Urinary bladder (tissue), 4 donors: Measurements from ENCODE around the gene KIF16B. TPM values are rescaled to one million over a fixed set of nuclear protein-coding genes. Genes with fewer than 3 reads are reported as not detected.

Source experiments
- DNase-seq: peaks from one replicate; pipeline ENCODE4 v3.0.0-alpha.2; 2015; ENCODE audit errors: extremely low spot score
- H3K27ac ChIP-seq: one replicate; pipeline ENCODE4 v1.5.1; 2013; ENCODE audit warnings: low read depth, mild to moderate bottlenecking, moderate library complexity
- H3K36me3 ChIP-seq: one replicate; pipeline ENCODE4 v1.6.1; 2013; ENCODE audit warnings: mild to moderate bottlenecking, moderate library complexity; ENCODE audit not compliant: insufficient read depth
- H3K4me1 ChIP-seq: one replicate; pipeline ENCODE4 v1.6.1; 2013; ENCODE audit warnings: mild to moderate bottlenecking, moderate library complexity; ENCODE audit not compliant: insufficient read depth
- H3K4me3 ChIP-seq: one replicate; pipeline ENCODE4 v1.5.1; 2013; ENCODE audit warnings: low read depth, low read length
- WGBS: extraction: QIAGEN DNeasy Blood & Tissue Kit; methylation state at CpG from one replicate; pipeline ENCODE4 v1.1.7; 2013; 5-methylcytosine and 5-hydroxymethylcytosine counted together
- polyA plus RNA-seq: library from polyadenylated mRNA; stranded (reverse); fragments of 200-250 nt; gene quantifications from one replicate; pipeline ENCODE4 v1.2.3, GENCODE V29; 2013
- total RNA-seq: library from RNA; depleted of rRNA; stranded (reverse); fragments of >200 nt; gene quantifications from one replicate; pipeline ENCODE4 v1.2.3, GENCODE V29; 2014
- donor health status: healthy with polysubstance abuse.
- donor health status: healthy.

KIF16B gene
- total and polyA plus RNA-seq, 2 donors, result 9.8 to 23.6 TPM

GRCh38 chr20:16313917-16314316 lies 259.3 kb downstream of the KIF16B start:
- no peak overlapping the region for H3K27ac ChIP-seq
- no peaks in the 10 kb centered on the region for H3K36me3 ChIP-seq
- 70% methylated on average over 4 of the region's 4 CpGs for WGBS
- no peak for DNase-seq
- H3K4me3 ChIP-seq, result no peak overlapping the region
- H3K4me1 ChIP-seq, result no peaks in the 10 kb centered on the region

DNA sequence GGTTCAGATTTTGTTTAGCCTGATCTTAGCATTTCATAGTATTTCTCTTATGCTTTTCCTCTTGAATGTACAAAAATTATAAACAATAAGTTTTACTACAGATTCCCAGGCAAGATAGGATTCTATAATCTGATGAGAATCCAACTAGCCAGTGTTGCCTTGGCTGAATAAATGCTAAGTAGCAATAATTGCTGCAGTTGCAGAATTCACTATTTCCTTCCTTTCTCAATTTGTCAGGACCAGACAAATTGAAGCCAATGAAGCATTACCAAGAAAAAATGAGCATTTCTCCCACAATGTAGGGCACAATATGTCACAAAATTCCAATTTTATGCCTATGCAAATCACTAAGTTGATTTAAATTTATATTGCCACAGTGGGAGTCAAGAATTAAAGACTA lies 260.2 kb downstream of the KIF16B start:
- no peak for DNase-seq
- Histone ChIP-seq H3K36me3 (no peaks in the 10 kb centered on the region), H3K4me3 (no peak overlapping the region), H3K4me1 (no peaks in the 10 kb centered on the region), H3K27ac (no peak overlapping the region)

- 72% methylated on average over 1 of the region's 1 CpG for WGBS
These were observed 261.5 kb downstream of the KIF16B start for GRCh38 chr20:16311756-16312155.

DNA sequence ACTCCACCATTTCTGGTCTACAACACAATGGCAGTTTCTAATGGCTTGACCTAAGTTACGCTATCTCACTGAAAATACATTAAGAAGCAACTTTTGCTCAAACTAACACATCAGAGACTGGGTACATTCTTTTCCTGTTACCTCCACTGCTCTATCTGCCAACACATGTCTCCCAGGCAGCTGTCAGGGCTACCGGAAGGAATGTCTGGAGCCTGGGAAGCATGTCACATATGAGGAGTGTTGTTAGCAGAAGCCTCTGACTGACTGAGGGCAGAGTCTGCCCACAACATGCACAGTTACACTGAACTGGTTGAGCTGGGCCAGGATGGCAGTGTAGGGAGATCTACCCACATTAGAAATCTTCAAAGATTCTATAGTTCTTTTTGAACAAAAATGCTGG lies 264.5 kb downstream of the KIF16B start:
- 87% methylated on average over 2 of the region's 2 CpGs for WGBS
- Histone ChIP-seq H3K27ac (no peak overlapping the region), H3K4me1 (no peaks in the 10 kb centered on the region), H3K4me3 (no peak overlapping the region), H3K36me3 (no peaks in the 10 kb centered on the region)
- DNase-seq, result no peak

More at GRCh38 chr20:16311756-16312155, 261.5 kb downstream of the KIF16B start:
- DNase-seq, result no peak
- H3K4me3 ChIP-seq, result no peak overlapping the region
- no peaks in the 10 kb centered on the region for H3K4me1 ChIP-seq
- H3K36me3 ChIP-seq, result no peaks in the 10 kb centered on the region
- H3K27ac ChIP-seq, result no peak overlapping the region

DNA sequence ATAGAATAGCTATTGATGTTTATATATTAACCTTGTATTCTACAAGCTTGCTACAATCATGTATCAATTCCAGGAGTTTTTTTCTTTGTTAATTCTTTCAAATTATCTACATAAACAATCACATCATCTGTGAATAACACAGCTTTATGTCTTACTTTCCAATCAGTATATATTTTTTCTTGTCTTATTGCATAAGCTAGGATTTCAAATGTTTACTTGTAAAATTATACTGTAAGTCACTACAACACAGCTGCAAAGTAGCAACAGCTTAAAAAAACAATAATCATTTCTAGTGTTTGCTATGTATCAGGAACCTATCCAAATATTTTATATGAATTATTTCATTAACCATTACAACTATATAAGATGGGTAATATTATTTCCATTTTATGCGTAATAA lies 270.4 kb downstream of the KIF16B start:
- no peak for DNase-seq
- H3K4me3 ChIP-seq, result no peak overlapping the region
- H3K36me3 ChIP-seq, result no peaks in the 10 kb centered on the region
- no peak overlapping the region for H3K27ac ChIP-seq
- 0% methylated on average over 1 of the region's 1 CpG for WGBS
- no peaks in the 10 kb centered on the region for H3K4me1 ChIP-seq

DNA sequence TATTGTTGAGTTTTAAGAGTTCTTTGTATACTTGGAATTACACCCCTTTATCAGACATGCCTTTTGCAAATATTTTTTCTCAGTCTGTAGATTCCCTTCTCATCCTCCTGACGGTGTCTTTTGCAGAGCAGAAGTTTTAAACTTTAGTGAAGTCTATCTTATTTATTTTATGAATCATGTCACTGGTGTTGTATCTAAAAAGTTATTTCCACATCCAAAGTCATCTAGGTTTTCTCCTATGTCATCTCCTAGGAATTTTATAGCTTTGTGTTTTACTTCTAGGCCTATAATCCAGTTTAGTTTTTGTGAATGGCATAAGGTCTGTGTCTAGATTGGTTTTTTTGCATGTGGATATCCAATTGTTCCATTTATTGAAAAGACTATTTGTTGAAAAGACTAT lies 271.3 kb downstream of the KIF16B start:
- no peak for DNase-seq
- Histone ChIP-seq H3K36me3 (no peaks in the 10 kb centered on the region), H3K27ac (no peak overlapping the region), H3K4me1 (no peaks in the 10 kb centered on the region), H3K4me3 (no peak overlapping the region)
- WGBS, result 44% methylated on average over 1 of the region's 1 CpG

DNA sequence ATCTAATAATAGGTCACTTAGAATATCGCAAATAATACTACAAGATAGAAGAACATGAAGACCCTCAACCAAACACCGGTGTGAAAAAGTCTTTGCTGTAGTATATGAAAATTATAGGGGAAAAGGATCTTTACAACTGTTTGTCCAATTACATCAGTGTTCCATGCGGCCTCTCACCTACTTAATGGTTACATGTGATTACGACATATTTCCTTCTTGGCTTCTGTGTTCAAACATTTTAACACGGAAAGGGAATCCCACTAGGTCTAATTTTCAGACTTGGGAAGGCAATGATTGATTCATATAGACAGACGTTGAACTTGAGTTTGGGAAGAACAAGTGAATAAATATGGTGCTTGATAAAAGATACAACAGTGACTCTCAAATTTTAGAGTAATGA lies 273.4 kb downstream of the KIF16B start:
- H3K27ac ChIP-seq, result no peak overlapping the region
- H3K36me3 ChIP-seq, result no peaks in the 10 kb centered on the region
- no peaks in the 10 kb centered on the region for H3K4me1 ChIP-seq
- H3K4me3 ChIP-seq, result no peak overlapping the region
- no peak for DNase-seq
- 93% methylated on average over 6 of the region's 6 CpGs for WGBS

- Histone ChIP-seq H3K27ac (no peak overlapping the region), H3K4me3 (no peak overlapping the region), H3K4me1 (no peaks in the 10 kb centered on the region), H3K36me3 (no peaks in the 10 kb centered on the region)
- WGBS, result 82% methylated on average over 3 of the region's 3 CpGs
- no peak for DNase-seq
These were observed 276.3 kb downstream of the KIF16B start for GRCh38 chr20:16296931-16297330.

DNA sequence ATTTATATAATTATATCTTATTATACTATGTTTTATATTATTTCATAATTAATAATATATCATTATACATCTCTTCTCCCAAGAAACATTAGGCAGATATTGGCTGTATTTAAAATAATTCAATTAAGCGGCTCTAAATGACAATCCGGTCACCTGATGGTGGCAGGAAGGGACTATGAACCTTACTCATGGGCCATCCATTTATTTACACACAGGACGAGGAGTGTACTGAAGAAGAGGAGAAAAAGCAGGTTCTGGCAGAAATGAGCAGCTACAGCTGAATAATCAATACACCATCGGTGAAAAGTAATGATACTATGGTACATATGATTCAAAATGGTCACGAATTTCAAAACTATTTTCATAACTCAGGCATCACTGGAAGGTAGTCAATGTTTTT lies 277.7 kb downstream of the KIF16B start:
- no peak overlapping the region for H3K27ac ChIP-seq
- 79% methylated on average over 5 of the region's 5 CpGs for WGBS
- no peak for DNase-seq
- H3K36me3 ChIP-seq, result no peaks in the 10 kb centered on the region
- no peak overlapping the region for H3K4me3 ChIP-seq
- no peaks in the 10 kb centered on the region for H3K4me1 ChIP-seq

- Histone ChIP-seq H3K4me3 (no peak overlapping the region), H3K27ac (no peak overlapping the region), H3K36me3 (no peaks in the 10 kb centered on the region), H3K4me1 (no peaks in the 10 kb centered on the region)
- no peak for DNase-seq
- WGBS, result 73% methylated on average over 5 of the region's 5 CpGs
These were observed 279.7 kb downstream of the KIF16B start for GRCh38 chr20:16293590-16293989.

GRCh38 chr20:16292226-16292880 lies 280.9 kb downstream of the KIF16B start:
- H3K4me1 ChIP-seq, result no peaks in the 10 kb centered on the region
- no peaks in the 10 kb centered on the region for H3K36me3 ChIP-seq
- no peak for DNase-seq
- H3K27ac ChIP-seq, result no peak overlapping the region
- H3K4me3 ChIP-seq, result no peak overlapping the region
- WGBS, result 80% methylated on average over 4 of the region's 4 CpGs

DNA sequence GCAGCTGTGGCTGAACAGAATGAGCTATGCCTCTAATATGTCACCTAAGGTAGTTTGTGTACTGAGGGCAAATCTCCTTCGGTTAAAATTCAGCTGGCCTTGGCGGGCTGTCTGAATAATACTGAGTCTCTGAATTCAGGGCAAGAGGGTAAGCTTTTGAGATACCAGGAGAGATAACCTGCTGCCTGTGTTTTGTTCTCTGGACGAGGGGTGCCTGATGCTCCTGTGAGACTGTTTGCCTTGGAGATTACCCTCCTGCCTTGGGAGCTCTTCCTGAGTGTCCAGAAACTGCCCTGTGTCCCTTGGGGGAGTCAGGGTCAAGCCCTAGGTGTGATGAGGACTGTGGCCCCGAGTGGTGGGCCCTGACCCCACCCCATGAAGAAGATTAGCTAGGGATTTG lies 282.9 kb downstream of the KIF16B start:
- Histone ChIP-seq H3K4me1 (no peaks in the 10 kb centered on the region), H3K4me3 (no peak overlapping the region), H3K27ac (no peak overlapping the region), H3K36me3 (no peaks in the 10 kb centered on the region)
- no peak for DNase-seq
- whole genome bisulfite sequencing, result 80% methylated on average over 4 of the region's 4 CpGs

- no peak for DNase-seq
- H3K4me1 ChIP-seq, result no peaks in the 10 kb centered on the region
- WGBS, result 88% methylated on average over 2 of the region's 2 CpGs
- H3K4me3 ChIP-seq, result no peak overlapping the region
- no peaks in the 10 kb centered on the region for H3K36me3 ChIP-seq
- no peak overlapping the region for H3K27ac ChIP-seq
These were observed 285.5 kb downstream of the KIF16B start for GRCh38 chr20:16287776-16288175.

GRCh38 chr20:16286601-16287000 lies 286.6 kb downstream of the KIF16B start:
- DNase-seq, result no peak
- no peaks in the 10 kb centered on the region for H3K4me1 ChIP-seq
- no peak overlapping the region for H3K4me3 ChIP-seq
- no peaks in the 10 kb centered on the region for H3K36me3 ChIP-seq
- WGBS, result 91% methylated on average over 4 of the region's 4 CpGs
- H3K27ac ChIP-seq, result no peak overlapping the region
